Stimulated activated CD8-positive, alpha-beta memory T cell treated with anti-CD3 and anti-CD28 coated beads, Interleukin-7, amount 100 ng/mL, for 4 hours (primary cell): ENCODE measurements around the gene RASL10A.

Source experiments
- DNase-seq, 2 donors: peaks; one replicate each; pipeline ENCODE4 v3.0.0-alpha.2; 2020; ENCODE audit warnings: low read depth in 2 of 2

RASL10A gene

DNA sequence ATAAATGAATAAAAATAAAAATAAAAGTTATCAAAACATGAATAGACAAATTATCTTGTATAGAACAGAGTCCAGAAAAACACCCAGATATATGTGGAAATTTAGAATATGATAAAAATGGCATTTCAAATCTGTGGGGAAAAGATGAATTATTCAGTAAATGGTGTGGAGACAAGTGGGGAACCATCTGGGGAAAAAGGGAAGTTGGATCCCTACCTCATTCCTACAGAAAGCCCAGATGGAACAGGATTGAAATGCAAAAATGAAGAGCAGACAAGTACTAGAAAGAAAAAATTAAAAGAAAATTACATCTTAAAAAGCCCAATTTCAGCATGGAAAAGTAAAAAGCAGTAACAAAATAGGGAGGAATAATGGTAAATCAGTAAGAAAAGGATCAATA lies 8.1 kb upstream of the RASL10A start:
- DNase-seq, result no peak

DNA sequence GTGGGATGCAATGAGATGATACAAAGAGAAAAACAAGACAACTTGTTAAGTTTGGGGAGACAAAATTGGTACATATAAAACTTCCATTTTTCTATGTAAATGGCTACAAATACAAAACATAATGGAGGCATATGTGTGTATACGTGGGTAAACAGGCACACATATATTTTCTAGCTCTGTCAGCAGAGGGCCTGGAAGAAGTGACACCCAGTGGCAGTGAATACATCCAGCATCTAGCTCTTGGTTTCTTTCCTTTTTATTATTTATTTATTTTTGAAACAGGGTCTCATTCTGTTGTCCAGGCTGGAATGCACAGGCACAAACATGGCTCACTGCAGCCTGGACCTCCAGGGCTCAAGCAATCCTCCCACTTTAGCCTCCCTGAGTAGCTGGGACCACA lies 5.0 kb upstream of the RASL10A start:
- DNase-seq, result no peak

DNA sequence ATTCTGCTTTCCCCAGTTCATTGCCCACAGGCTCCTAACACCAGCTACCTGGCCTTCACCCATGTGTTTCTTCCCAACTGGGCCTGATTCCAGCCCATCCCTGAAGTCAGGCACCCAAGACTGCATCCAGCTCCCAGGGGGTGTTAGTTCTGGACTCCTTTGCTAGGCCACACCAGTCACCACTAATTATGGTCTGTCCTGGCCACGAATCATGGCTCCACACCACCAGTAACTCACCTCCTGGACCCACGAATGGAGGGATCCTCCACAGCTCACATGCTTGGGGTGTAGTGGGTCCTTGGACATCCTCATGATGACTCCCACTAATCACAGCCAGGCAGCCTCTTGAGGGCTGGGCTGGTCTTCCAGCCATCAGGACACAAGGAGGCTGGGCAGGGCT lies 3.6 kb upstream of the RASL10A start:
- no peak for DNase-seq

DNA sequence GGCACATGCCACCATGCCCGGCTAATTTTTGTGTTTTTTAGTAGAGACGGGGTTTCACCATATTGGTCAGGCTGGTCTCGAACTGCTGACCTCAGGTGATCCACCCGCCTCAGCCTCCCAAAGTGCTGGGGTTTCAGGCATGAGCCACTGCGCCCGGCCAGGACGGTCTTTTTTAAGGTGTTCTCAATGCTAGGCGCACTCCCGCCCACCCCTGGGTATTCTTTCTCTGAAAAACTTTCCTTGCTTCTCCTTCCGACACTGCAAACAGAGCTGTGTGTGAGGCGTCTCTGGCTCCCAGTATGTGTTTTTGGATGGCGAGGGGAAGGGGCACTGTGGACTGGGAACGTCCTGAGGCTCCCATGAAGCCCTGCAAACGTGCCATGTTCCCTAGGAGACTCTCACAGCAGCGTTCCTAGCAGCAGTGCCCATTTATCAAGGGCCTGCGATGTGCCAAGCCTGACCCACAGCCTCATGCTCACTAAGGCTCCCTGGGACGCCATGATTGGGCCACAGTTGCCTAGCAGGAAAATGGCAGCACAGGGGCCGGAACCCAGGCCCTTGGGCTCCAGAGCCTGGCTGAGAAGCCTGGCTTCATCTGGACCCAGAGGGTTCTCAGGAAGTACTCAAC lies 2.4 kb upstream of the RASL10A start:
- no peak for DNase-seq

DNA sequence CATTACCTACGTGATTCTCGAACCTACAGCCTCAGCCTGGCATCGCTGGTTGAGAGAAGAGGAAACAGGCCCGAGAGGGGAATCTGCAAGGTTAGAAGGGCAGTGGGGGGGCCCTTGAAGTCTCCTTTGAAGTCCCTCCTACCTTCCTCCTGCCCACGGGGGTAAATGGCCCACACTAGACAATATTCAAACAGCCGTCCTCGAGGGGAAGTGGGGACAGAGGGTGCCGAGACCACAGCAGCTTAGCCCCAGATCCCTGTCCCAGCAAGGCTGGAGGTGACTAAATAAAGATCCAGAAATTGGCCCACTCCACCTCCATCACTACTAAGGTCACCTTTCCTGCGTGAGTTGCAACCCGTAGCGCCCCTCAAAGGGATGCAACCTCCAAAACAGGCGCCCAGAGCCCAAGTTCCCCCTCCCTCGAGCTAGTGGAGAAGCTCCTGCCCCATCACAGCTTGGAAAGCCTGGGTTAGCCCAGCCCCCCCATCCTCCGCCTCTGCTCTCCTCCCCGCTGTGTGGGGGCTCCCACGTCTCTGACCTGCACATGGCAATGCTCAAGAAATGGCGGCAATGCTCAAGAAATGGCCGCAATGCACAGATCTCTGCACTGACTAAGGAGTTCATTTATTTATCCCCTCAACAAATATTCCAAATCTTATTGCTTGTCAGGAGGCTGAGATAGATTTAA lies 788 bp upstream of the RASL10A start:
- DNase-seq, result no peak

DNA sequence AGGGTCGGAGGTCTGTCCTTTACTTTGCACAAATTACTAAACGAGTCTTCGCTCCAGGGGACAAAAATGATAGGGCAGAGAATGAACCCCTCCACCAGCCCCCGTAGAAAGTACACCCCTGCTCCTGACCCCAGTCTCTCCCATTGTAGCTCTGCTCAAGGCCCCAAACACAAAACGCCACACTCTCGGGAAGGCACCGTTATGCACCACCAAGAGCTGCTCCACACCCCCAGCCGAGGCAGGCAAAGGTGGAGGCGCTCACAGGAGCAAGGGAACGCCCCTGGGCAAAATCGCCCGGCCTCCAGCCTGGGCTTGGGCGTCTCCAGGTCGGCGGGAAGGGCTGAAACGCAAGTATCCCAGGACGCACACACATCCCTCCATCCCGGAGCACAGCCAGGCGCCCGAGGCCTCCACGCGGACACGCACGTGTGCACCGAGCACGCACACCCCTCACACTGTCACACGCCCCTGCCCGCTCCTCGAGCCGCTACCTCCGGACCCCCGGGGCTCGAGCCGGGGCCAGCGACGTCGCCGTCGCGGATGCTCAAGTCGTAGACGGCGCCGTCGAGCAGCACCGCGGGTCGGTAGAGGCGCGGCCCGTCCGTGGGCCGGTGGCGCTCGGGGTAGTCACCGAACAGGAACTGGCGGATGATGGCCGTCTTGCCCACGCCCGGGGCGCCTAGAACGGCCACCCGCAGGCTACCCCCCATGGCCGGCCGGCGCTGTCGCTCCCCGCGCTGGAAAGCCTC lies 786 bp downstream of the RASL10A start:
- DNase-seq, result no peak

DNA sequence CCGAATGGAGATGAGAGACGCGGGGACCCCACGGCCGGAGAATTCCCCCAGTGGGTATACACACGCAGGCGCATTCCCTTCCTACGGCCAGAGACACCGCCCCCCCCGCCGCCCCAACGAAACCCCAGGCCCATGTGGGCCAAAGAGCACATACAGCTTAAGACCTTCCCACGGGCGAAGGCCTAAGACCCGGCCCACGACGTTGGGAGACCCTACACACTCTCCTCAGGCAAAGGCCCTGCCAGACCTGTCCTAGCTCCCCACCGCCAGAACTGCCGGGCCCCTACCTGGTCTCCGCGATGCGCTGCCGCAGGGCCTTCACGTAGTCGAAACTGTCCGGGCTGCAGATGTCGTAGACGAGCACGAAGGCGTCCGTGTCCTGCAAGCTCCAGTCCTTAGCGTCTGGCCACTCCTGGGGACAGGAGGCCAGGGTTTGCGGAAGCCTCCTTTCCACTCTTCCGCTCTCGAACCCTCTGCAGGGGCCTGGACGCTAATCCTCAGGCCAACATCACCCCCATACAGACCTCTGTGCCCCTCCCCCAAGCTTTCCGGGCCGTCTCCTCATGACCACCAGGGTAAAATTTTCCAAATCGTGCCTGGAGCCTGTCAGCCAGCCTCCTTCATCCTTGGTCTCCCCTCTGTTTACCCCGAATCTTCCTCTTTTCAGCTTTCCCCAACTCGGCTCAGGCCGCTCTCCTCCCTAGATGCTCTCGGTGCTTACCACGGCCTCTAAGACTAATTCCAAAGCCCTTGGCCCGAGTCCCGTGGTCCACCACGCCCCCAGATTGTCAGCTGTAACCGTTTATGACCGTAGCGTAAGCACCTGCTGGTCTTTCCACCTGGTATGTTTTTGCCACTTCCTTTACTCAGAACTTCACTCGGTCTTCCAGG lies 1.7 kb downstream of the RASL10A start:
- DNase-seq, result no peak

DNA sequence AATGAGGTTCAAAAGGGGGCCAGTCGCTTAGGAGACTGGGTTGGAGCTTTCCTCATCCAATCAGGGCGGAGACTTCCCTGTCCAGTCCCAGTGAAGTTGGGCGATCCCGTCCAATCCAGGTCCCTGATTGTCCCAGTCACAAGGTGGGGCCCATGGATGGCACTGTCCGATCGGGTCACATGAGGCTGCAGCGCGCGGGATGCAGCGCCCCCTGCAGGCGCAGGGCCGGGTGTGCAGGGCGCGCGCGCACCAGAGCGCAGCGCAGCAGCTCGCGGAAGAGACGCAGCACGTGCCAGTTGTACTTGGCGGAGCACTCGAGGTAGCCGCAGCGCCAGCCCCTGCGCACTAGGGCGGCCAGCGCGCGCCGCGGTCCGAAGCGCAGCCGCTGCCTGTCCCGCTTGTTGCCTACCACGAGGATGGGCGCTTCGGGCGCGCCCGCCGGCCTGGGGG lies 2.3 kb downstream of the RASL10A start:
- no peak for DNase-seq

DNA sequence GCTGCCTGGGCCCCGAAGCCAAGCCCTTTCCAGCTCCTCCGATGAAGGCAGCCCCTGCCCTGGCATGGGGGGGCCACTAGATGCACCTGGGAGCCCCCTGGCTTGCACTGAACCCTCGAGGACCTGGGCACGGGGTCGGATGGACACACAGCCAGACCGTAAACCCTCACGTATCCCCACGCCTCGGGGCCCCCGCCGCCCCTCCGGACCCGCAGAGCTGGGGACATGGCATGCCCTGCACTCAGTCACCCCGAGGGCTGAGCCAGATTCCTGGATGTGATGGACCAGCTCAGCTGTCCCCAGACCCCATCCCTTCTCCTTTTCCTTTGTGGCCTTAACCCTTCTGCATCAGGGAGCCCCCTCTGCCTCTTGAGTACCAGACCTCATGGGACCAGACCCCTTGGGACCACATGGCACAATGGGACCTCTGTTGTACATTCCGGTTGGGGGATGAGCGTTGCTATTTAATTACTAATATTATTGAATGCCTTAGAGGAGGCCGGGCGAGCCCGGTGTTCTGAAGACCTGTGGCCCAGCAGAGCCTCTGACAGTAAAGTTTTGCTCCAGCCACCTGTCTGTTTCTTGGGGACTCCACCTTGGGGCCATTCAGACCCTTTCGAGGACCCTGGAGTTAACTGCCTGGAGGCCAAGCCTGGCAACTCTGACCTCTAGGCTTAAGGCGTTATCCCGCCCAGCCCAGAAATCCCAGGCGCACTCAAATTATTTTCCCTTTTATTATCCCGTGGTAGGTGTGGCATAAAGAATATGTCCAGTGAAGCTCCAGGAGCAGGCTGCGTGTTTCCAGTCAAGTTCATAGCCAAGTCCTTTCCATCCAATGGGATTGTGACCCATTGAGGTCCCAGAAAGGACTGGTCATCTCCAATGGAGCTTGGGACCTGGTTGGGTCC lies 3.0 kb downstream of the RASL10A start:
- no peak for DNase-seq

DNA sequence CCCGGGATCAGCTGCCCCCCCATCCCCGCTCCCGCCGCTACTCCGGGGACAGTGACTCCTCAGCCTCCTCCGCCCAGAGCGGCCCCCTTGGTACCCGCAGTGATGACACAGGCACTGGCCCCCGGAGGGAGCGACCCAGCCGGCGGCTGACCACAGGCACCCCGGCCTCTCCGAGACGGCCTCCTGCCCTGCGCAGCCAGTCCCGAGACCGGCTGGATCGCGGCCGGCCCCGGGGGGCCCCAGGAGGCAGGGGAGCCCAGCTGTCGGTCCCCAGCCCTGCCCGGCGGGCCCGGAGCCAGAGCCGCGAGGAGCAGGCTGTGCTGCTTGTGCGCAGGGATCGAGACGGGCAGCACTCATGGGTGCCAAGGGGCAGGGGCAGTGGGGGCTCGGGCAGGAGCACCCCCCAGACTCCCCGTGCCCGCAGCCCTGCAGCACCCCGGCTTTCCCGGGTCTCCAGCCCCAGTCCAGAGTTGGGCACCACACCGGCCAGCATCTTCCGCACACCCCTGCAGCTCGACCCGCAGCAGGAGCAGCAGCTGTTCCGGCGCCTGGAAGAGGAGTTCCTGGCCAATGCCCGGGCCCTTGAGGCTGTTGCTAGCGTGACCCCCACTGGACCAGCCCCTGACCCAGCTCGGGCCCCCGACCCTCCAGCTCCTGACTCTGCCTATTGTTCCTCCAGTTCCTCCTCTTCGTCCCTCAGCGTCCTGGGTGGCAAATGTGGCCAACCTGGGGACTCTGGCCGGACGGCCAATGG lies 3.9 kb downstream of the RASL10A start:
- DNase-seq, result no peak

DNA sequence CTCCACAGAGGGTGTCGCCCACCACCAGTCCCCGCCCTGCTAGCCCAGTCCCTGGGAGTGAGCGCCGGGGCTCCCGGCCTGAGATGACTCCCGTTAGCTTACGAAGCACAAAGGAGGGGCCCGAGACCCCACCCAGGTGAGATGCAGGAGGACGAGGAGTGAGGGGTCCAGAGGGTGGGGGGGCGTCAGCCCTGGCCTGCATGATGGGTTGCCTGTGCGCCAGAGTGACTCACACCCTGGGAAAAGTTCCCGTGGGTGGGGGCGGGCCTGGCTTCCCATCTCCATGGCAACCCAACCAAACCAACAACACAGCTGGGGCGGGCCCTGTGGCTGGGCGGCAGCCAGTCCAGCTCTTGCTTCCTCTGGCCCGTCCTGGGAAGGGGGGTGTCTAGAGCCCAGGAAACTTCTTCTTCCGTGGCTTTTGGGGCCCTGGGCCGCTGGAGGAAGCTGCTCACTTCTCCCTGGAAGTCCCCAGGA lies 4.6 kb downstream of the RASL10A start:
- peak; percentile 40 to 62 for DNase-seq

DNA sequence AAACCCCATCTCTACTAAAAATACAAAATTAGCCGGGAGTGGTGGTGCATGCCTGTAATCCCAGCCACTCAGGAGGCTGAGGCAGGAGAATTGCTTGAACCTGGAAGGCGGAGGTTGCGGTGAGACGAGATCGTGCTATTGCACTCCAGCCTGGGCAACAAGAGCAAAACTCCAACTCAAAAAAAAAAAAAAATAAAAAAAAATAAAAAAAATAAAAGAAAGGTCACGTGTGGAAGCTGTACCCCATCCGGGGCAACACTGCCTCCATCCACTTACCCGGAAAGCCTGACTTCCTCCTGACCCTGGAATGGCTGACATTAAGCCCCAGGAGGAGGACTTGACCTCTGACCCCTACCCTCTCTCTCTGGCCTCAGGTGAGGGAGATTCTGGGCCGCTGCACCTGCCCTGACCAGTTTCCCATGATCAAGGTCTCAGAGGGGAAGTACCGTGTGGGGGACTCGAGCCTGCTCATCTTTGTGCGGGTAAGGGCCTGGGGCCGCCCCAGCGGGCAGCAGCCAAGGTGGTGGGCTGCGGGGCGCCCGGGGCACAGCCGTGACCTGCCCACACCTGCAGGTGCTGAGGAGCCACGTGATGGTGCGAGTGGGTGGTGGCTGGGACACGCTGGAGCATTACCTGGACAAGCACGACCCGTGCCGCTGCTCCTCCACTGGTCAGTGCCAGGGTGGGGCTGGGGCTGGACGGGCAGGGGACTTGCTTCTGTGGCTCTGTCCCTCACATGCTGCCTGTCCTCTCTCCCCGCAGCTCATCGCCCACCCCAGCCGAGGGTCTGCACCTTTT lies 5.2 kb downstream of the RASL10A start:
- no peak for DNase-seq

DNA sequence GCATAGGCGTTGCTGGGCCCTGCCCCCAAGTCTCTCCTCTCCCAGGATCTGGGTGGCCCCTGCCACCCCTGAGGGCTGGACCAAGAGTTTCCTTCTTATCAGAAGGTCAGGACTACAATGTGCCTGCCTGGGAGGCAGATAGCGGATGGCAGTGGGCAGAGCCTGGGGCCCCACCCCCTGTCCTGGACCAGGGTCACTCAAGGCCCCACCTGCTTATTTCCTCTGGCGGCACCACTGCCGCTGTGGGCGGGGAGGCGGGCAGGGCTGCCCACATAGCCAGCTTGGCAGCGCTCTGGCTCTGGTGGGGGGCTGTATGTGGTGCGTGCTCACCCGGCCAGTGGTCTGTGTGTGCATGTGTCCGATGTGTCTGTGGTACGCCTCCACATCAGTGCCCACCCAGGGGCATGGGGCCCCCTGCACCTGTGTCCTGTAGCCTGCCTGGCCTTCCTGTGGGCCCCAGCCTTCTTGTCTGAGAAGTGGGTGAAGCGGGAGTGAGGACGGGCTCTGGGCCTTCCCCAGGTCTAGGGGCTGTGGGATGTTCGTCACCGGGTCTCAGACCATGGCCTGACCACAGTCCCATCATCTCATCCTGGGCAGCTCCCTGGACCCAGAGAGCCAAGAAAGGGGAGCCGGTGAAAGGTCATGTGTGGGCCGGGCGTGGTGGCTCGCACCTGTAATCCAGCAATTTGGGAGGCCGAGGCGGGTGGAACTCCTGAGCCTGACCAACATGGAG lies 6.0 kb downstream of the RASL10A start:
- no peak for DNase-seq

DNA sequence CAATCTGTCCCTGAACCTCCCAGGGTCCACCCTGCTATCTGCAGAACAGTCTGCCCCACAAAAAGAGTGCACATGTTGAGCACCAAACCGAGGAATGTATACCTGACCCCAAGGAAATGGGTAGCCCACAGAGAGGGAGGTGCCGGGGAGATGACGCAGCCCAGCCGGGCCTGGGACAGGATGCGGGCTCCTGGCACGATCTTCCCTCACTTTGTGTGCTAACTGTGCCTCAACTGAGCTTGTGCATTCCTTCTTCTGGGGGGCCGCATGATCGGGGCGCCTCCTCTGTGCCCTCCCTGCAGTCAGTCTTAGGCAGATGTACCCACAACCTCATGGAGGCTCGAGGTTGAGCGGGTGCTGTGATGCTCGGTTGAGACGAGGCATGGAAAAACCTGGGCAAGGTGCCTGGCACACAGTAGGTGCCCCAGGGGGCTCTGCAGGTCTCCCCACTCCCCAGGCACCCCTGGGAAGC lies 6.7 kb downstream of the RASL10A start:
- no peak for DNase-seq

DNA sequence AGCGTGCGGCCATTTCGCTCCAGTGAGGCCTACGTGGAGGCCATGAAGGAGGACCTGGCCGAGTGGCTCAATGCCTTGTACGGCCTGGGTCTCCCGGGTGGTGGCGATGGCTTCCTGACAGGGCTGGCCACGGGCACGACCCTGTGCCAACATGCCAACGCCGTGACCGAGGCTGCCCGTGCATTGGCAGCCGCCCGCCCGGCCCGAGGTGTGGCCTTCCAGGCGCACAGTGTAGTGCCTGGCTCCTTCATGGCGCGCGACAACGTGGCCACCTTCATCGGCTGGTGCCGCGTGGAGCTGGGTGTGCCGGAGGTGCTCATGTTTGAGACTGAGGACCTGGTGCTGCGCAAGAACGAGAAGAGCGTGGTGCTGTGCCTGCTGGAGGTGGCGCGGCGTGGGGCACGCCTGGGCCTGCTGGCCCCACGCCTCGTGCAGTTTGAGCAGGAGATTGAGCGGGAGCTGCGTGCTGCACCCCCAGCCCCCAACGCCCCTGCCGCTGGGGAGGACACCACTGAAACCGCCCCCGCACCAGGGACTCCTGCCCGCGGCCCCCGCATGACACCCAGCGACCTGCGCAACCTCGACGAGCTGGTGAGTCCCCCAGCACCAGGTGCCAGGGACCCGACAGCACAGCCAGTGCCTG lies 7.2 kb downstream of the RASL10A start:
- DNase-seq, result no peak

DNA sequence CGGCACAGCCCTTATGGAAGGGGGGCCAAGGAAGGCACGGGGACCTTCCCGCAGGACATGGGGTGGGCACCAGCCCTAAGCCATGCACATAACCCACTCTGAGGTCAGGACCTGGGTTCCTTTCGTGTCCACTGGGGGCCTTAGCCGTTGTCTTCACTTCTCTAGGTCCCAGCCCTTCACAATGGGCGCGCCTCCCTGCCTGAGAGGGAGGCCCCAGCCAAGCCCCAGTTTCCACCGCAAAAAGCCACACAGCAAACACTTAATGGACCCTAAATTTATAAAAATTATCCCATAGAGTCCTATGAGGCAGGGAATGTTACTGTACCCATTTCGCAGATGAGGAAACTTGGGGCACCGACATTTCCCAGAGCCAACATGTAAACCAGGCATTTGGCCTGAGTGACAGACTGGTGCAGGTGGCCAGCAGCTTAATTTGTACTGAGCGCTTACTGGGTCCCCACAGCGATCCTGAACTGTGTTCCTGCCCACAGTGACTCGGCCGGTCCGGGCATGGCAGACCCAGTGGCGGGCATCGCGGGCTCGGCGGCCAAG lies 7.8 kb downstream of the RASL10A start:
- no peak for DNase-seq

DNA sequence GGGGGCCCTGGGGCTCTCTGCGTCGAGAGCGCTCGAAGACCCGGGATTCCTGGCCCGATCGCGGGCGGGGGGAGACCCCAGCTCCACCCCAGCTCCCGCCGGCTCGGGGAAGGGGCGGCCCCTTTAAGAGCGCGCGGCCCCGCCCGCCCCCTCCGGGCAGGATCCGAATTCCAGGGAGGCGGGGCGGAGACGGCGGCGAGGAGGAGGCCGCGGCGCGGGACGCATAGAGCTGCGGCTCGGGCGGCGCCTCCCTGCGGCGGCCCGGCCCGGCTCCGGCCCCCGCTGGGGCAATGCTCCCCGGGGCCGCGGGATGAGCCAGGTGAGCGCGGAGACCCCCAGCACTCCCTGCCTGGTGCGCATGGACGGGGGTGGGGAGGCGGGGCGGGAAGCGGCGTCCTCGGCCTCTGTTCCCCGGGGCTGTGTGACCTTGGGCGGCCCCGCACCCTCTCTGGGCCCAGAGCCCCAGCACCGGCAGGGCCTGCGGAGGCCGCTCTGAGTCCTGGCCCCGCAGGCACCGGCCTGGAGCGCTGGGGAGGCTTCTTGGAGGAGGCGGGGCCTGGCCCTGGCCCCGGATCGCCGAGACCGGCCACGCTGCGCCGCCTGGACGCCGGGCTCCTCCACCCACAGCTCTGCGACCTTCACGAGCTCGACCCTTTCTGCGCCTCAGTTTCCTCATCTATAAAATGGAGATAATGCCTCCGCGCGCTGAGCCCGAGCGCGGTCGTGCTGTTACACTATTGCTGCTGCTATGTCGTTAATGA lies 8.5 kb downstream of the RASL10A start:
- peak in 1 of 2 donors; percentile 29 for DNase-seq
